Measurements from ENCODE around the gene PRSS23.

The PRSS23 gene

DNA sequence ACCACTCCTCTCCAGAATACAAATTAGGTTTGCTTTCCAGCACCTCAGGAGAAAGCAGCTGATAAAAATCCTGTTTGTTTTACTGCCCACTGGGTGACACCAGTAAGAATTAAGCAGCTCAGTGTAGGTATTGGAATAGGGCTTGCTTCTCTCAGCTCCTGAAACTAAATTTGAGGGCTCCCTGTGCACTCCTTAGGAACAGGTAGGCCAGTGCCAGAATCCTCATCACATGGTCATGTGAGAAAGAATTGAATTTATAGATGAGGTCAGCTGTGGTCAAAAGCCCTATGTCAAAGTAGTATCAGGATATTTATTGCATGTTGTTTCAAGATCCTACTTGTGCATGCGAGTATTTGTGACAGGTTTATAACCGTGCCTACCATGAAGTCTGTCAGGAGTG lies 1.0 kb downstream of the PRSS23 start:
- Histone ChIP-seq H3K27me3 (ENCODE audit: control insufficient read depth, insufficient read depth, low read length, poor library complexity, severe bottlenecking) (peaks cover 3% of the 10 kb centered on the region), H3K9me3 (ENCODE audit: control insufficient read depth, low read length) (no peaks in the 10 kb centered on the region), H3K27ac (ENCODE audit: insufficient read depth, low read depth, low read length, poor library complexity, severe bottlenecking) (no peak overlapping the region), H3K36me3 (ENCODE audit: control insufficient read depth, insufficient read depth, low read length) (no peaks in the 10 kb centered on the region), H3K4me1 (ENCODE audit: control insufficient read depth, insufficient read depth, low read length) (peaks cover 39% of the 10 kb centered on the region), H3K4me3 (ENCODE audit: insufficient read depth, low read depth, low read length) (peak overlapping the region; percentile 60)
- 74 to 86% methylated on average over 2 of the region's 2 CpGs for WGBS, 2 experiments

- peaks cover 47% of the 10 kb centered on the region for H3K4me1 ChIP-seq (ENCODE audit: control insufficient read depth, insufficient read depth, low read length)
- H3K36me3 ChIP-seq (ENCODE audit: control insufficient read depth, insufficient read depth, low read length) = no peaks in the 10 kb centered on the region
- 56 to 65% methylated on average over 5 of the region's 5 CpGs for WGBS, 2 experiments
Observed at GRCh38 chr11:86802146-86802545, 1.8 kb downstream of the PRSS23 start.

GRCh38 chr11:86802601-86803051 lies 2.3 kb downstream of the PRSS23 start:
- Histone ChIP-seq H3K36me3 (ENCODE audit: control insufficient read depth, insufficient read depth, low read length) (no peaks in the 10 kb centered on the region), H3K27me3 (ENCODE audit: control insufficient read depth, insufficient read depth, low read length, poor library complexity, severe bottlenecking) (peaks cover 3% of the 10 kb centered on the region), H3K4me3 (ENCODE audit: insufficient read depth, low read depth, low read length) (peak overlapping the region; percentile 60), H3K9me3 (ENCODE audit: control insufficient read depth, low read length) (no peaks in the 10 kb centered on the region), H3K4me1 (ENCODE audit: control insufficient read depth, insufficient read depth, low read length) (peaks cover 49% of the 10 kb centered on the region), H3K27ac (ENCODE audit: insufficient read depth, low read depth, low read length, poor library complexity, severe bottlenecking) (no peak overlapping the region)
- 7 to 13% methylated on average over 3 of the region's 3 CpGs for WGBS, 2 experiments

More at GRCh38 chr11:86802146-86802545, 1.8 kb downstream of the PRSS23 start:
- H3K4me3 ChIP-seq (ENCODE audit: insufficient read depth, low read depth, low read length) = peak overlapping the region; percentile 60
- H3K27me3 ChIP-seq (ENCODE audit: control insufficient read depth, insufficient read depth, low read length, poor library complexity, severe bottlenecking) = peaks cover 3% of the 10 kb centered on the region
- no peaks in the 10 kb centered on the region for H3K9me3 ChIP-seq (ENCODE audit: control insufficient read depth, low read length)
- no peak overlapping the region for H3K27ac ChIP-seq (ENCODE audit: insufficient read depth, low read depth, low read length, poor library complexity, severe bottlenecking)

DNA sequence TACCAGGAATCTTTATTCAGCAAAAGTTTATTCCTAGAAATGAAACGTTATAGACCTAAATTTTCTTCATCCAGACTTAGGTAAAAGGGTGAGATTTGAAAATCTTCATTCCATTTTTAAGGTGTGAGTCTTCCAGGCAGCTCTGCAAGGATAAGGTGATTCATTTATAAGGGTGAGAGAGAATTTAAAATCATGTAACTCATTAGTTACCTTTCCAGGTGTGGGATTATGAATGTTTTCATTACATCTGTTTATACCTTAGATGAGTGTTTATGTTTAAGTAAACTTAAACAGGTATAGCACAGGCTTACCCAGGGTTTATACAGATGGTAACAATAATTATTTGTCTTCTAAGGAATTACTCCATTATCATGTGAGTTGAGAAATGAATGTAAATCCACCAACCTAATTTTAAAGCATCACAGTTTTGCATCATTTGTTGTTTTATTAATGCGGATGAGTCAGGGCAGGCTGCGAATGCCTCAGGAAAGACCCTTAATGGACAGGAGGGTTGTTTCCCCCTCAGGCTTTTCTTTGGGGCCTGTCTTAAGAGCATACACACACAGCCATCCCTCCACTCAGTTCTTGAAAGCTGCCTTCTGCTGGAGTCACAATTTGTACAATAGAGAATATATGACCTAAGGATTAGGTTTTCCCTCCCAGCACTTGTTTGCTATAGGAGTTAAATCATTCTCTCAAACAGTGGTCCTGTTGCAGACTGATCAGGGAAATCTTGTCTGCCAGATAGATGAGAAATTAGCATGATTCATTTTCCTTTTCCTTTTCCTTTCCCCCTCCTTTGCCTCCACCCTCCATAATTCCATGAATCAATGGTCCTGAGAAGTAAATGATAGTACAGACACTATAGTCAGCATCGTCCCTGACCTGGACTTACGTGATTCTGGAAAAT lies 3.0 kb downstream of the PRSS23 start:
- H3K36me3 ChIP-seq (ENCODE audit: control insufficient read depth, insufficient read depth, low read length) = peaks cover 4% of the 10 kb centered on the region
- no peak overlapping the region for H3K27ac ChIP-seq (ENCODE audit: insufficient read depth, low read depth, low read length, poor library complexity, severe bottlenecking)
- WGBS, 2 experiments = 96 to 97% methylated on average over 5 of the region's 5 CpGs
- no peaks in the 10 kb centered on the region for H3K9me3 ChIP-seq (ENCODE audit: control insufficient read depth, low read length)
- peaks cover 3% of the 10 kb centered on the region for H3K27me3 ChIP-seq (ENCODE audit: control insufficient read depth, insufficient read depth, low read length, poor library complexity, severe bottlenecking)
- peak overlapping the region; percentile 7 for H3K4me3 ChIP-seq (ENCODE audit: insufficient read depth, low read depth, low read length)
- peaks cover 56% of the 10 kb centered on the region for H3K4me1 ChIP-seq (ENCODE audit: control insufficient read depth, insufficient read depth, low read length)

DNA sequence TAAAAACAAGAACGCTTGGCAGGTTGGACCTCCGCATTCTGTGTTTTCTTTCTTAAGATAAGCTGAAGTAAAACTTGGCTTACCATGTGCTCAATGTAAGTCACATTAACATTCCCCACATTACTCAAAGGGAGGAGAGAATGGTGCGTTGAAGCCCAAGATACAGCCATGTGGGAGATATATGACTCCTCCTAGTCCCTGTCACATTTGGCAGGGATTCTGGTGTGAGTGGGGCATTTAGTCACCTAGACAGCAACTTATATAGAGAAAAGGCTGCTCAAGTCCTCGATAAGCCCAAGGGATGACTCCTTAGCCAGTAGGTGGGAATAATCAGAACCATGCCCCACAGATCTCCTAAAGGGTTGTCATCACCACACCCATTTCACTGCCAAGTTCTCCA lies 4.6 kb downstream of the PRSS23 start:
- H3K4me1 ChIP-seq (ENCODE audit: control insufficient read depth, insufficient read depth, low read length) = peaks cover 55% of the 10 kb centered on the region
- peaks cover 6% of the 10 kb centered on the region for H3K36me3 ChIP-seq (ENCODE audit: control insufficient read depth, insufficient read depth, low read length)

DNA sequence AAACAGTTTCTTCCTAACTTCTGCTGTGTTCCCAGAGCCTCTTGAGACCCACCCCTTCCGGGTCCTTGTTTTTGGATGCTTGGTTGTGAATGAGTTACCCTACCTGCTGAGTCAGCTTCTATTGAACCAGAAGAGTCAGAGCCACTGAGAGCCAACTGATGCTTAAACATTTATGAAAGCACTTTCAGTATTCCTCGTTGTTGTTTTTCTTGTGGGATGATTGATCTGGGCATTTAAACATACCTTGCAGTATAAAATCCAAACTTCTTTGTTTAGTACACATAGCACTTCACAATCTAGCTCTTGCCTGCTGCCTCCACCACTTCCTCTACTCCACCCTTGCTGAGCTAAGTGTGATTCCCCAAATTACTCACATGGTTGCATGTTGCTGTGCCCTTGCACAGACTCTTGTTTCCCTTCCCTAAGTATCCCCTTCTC lies 5.5 kb downstream of the PRSS23 start:
- H3K4me3 ChIP-seq (ENCODE audit: insufficient read depth, low read depth, low read length) = no peak overlapping the region

More for the DNA sequence above, 4.6 kb downstream of the PRSS23 start:
- Histone ChIP-seq H3K27ac (ENCODE audit: insufficient read depth, low read depth, low read length, poor library complexity, severe bottlenecking) (no peak overlapping the region), H3K4me3 (ENCODE audit: insufficient read depth, low read depth, low read length) (no peak overlapping the region), H3K27me3 (ENCODE audit: control insufficient read depth, insufficient read depth, low read length, poor library complexity, severe bottlenecking) (no peaks in the 10 kb centered on the region), H3K9me3 (ENCODE audit: control insufficient read depth, low read length) (no peaks in the 10 kb centered on the region)
- WGBS, 2 experiments = 93 to 98% methylated on average over 3 to 4 of the region's 4 CpGs

DNA sequence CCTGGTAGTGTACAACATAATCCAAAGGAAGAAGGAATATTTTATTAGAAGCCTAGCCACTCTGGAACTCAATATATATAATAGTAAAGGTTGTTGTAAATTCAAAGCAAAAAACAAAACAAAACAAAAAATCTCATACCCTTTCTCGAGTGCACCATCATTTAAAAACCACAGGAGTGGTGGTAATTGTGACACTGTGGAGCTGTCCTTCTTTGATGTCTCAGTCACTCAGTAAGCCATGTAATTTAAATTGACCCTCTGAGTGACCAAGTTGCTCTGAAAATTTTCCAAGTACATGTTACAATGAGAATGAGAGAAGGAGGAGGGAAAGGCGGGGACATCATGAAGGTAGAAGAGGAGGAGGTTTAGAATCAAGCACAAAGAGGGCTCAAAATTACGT lies 6.6 kb downstream of the PRSS23 start:
- Histone ChIP-seq H3K9me3 (ENCODE audit: control insufficient read depth, low read length) (no peaks in the 10 kb centered on the region), H3K4me3 (ENCODE audit: insufficient read depth, low read depth, low read length) (no peak overlapping the region), H3K27ac (ENCODE audit: insufficient read depth, low read depth, low read length, poor library complexity, severe bottlenecking) (peak overlapping the region; percentile 66), H3K36me3 (ENCODE audit: control insufficient read depth, insufficient read depth, low read length) (peaks cover 6% of the 10 kb centered on the region), H3K27me3 (ENCODE audit: control insufficient read depth, insufficient read depth, low read length, poor library complexity, severe bottlenecking) (no peaks in the 10 kb centered on the region), H3K4me1 (ENCODE audit: control insufficient read depth, insufficient read depth, low read length) (peaks cover 68% of the 10 kb centered on the region)
- 57 to 68% methylated on average over 3 of the region's 3 CpGs for WGBS, 2 experiments

More for the DNA sequence above, 5.5 kb downstream of the PRSS23 start:
- Histone ChIP-seq H3K27ac (ENCODE audit: insufficient read depth, low read depth, low read length, poor library complexity, severe bottlenecking) (no peak overlapping the region), H3K36me3 (ENCODE audit: control insufficient read depth, insufficient read depth, low read length) (peaks cover 6% of the 10 kb centered on the region), H3K27me3 (ENCODE audit: control insufficient read depth, insufficient read depth, low read length, poor library complexity, severe bottlenecking) (no peaks in the 10 kb centered on the region), H3K4me1 (ENCODE audit: control insufficient read depth, insufficient read depth, low read length) (peaks cover 63% of the 10 kb centered on the region), H3K9me3 (ENCODE audit: control insufficient read depth, low read length) (no peaks in the 10 kb centered on the region)
- WGBS, 2 experiments = 94 to 100% methylated on average over 2 of the region's 2 CpGs

- H3K9me3 ChIP-seq (ENCODE audit: control insufficient read depth, low read length) = no peaks in the 10 kb centered on the region
- peak overlapping the region; percentile 66 for H3K27ac ChIP-seq (ENCODE audit: insufficient read depth, low read depth, low read length, poor library complexity, severe bottlenecking)
- peaks cover 6% of the 10 kb centered on the region for H3K36me3 ChIP-seq (ENCODE audit: control insufficient read depth, insufficient read depth, low read length)
- H3K4me3 ChIP-seq (ENCODE audit: insufficient read depth, low read depth, low read length) = no peak overlapping the region
- H3K4me1 ChIP-seq (ENCODE audit: control insufficient read depth, insufficient read depth, low read length) = peaks cover 70% of the 10 kb centered on the region
- no peaks in the 10 kb centered on the region for H3K27me3 ChIP-seq (ENCODE audit: control insufficient read depth, insufficient read depth, low read length, poor library complexity, severe bottlenecking)
- 10 to 11% methylated on average over 5 of the region's 5 CpGs for WGBS, 2 experiments
Observed at GRCh38 chr11:86807360-86807759, 7.0 kb downstream of the PRSS23 start.

DNA sequence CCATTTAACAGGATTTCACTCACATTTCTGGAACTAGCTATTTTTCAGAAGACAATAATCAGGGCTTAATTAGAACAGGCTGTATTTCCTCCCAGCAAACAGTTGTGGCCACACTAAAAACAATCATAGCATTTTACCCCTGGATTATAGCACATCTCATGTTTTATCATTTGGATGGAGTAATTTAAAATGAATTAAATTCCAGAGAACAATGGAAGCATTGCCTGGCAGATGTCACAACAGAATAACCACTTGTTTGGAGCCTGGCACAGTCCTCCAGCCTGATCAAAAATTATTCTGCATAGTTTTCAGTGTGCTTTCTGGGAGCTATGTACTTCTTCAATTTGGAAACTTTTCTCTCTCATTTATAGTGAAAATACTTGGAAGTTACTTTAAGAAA lies 9.2 kb downstream of the PRSS23 start:
- H3K36me3 ChIP-seq (ENCODE audit: control insufficient read depth, insufficient read depth, low read length) = peaks cover 6% of the 10 kb centered on the region
- H3K9me3 ChIP-seq (ENCODE audit: control insufficient read depth, low read length) = no peaks in the 10 kb centered on the region
- no peak overlapping the region for H3K4me3 ChIP-seq (ENCODE audit: insufficient read depth, low read depth, low read length)
- no peaks in the 10 kb centered on the region for H3K27me3 ChIP-seq (ENCODE audit: control insufficient read depth, insufficient read depth, low read length, poor library complexity, severe bottlenecking)
- H3K4me1 ChIP-seq (ENCODE audit: control insufficient read depth, insufficient read depth, low read length) = peaks cover 66% of the 10 kb centered on the region
- no peak overlapping the region for H3K27ac ChIP-seq (ENCODE audit: insufficient read depth, low read depth, low read length, poor library complexity, severe bottlenecking)

DNA sequence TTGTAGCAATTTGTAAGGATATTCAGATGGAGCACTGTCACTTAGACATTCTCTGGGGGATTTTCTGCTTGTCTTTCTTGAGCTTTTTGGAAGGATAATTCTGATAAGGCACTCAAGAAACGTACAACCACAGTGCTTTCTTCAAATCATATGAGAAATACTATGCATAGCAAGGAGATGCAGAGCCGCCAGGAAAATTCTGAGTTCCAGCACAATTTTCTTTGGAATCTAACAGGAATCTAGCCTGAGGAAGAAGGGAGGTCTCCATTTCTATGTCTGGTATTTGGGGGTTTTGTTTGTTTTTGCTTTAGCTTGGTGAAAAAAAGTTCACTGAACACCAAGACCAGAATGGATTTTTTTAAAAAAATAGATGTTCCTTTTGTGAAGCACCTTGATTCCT lies 9.9 kb downstream of the PRSS23 start:
- Histone ChIP-seq H3K36me3 (ENCODE audit: control insufficient read depth, insufficient read depth, low read length) (peaks cover 6% of the 10 kb centered on the region), H3K4me3 (ENCODE audit: insufficient read depth, low read depth, low read length) (no peak overlapping the region), H3K9me3 (ENCODE audit: control insufficient read depth, low read length) (no peaks in the 10 kb centered on the region), H3K27me3 (ENCODE audit: control insufficient read depth, insufficient read depth, low read length, poor library complexity, severe bottlenecking) (no peaks in the 10 kb centered on the region), H3K4me1 (ENCODE audit: control insufficient read depth, insufficient read depth, low read length) (peaks cover 59% of the 10 kb centered on the region), H3K27ac (ENCODE audit: insufficient read depth, low read depth, low read length, poor library complexity, severe bottlenecking) (no peak overlapping the region)
- 93 to 100% methylated on average over 2 of the region's 2 CpGs for WGBS, 2 experiments

Data from ectodermal cell (in vitro differentiated cells).